NCI-H1417 (cell line): ENCODE data around the gene IQCN.

Experiments
- DNase-seq, 3 experiments: peaks; one replicate each; lab custom pipeline; 2025; lab: John Stamatoyannopoulos, UW

IQCN gene

GRCh38 chr19:18266771-18267686, 7.2 kb downstream of the IQCN start:
- no peak for DNase-seq

- DNase-seq = no peak
These were observed 8.7 kb downstream of the IQCN start for GRCh38 chr19:18265582-18265981.

GRCh38 chr19:18264971-18265540, 9.2 kb downstream of the IQCN start:
- DNase-seq = no peak

GRCh38 chr19:18264137-18264854, 10.0 kb downstream of the IQCN start:
- DNase-seq = no peak

GRCh38 chr19:18263324-18264136, 10.7 kb downstream of the IQCN start:
- DNase-seq = no peak

- DNase-seq = no peak
These were observed 11.3 kb downstream of the IQCN start for GRCh38 chr19:18262917-18263316.

- DNase-seq = no peak
These were observed 12.1 kb downstream of the IQCN start for GRCh38 chr19:18262144-18262543.

GRCh38 chr19:18261474-18261873, 12.8 kb downstream of the IQCN start:
- DNase-seq = no peak

GRCh38 chr19:18259893-18260292, 14.4 kb downstream of the IQCN start:
- no peak for DNase-seq

GRCh38 chr19:18257503-18258470, 16.5 kb downstream of the IQCN start:
- no peak for DNase-seq

GRCh38 chr19:18254546-18255503, 19.4 kb downstream of the IQCN start:
- DNase-seq = peak; percentile 26 to 71 (median 58)

GRCh38 chr19:18253716-18254115, 20.5 kb downstream of the IQCN start:
- no peak for DNase-seq

- DNase-seq = no peak
These were observed 21.1 kb downstream of the IQCN start for GRCh38 chr19:18253130-18253529.

GRCh38 chr19:18252370-18252717, 21.9 kb downstream of the IQCN start:
- no peak for DNase-seq

- DNase-seq = peak; percentile 45 to 84 (median 72)
These were observed 22.5 kb downstream of the IQCN start for GRCh38 chr19:18251587-18252369.

- DNase-seq = no peak
These were observed 24.4 kb downstream of the IQCN start for GRCh38 chr19:18249834-18250233.

- DNase-seq = no peak
These were observed 29.0 kb downstream of the IQCN start for GRCh38 chr19:18245297-18245696.

GRCh38 chr19:18239303-18239702, 34.9 kb downstream of the IQCN start:
- no peak for DNase-seq

GRCh38 chr19:18234194-18234593, 40.1 kb downstream of the IQCN start:
- DNase-seq = no peak
